NCI-H2107 treated with DMSO at 0.1 percent for 48 hours (cell line): ENCODE measurements around the gene SH3BP1.
A peak's percentile ranks its signal among the peaks of the same experiment; 100 is the strongest.
"Not testable (repeated sequence)": the region's sequence is repeated elsewhere in the genome, so short reads cannot be mapped to it uniquely, and the experiment has no call there.

ENCODE experiments used
- DNase-seq: peaks from one replicate; lab custom pipeline; 2025; ENCODE audit not compliant: unreplicated experiment; lab: John Stamatoyannopoulos, UW

SH3BP1 gene

GRCh38 chr22:37639070-37639760 is at the start of gene SH3BP1:
TSS of gene SH3BP1 (plus strand) at chr22:37639669. CDS start at chr22:37639788, 119 bp downstream.
- DNase-seq, result no peak

GRCh38 chr22:37591081-37591480 is 48.4 kb upstream of the SH3BP1 start:
- DNase-seq, result not testable (repeated sequence)

GRCh38 chr22:37591823-37592404 is 47.6 kb upstream of the SH3BP1 start:
- no peak for DNase-seq

GRCh38 chr22:37594237-37594636 is 45.2 kb upstream of the SH3BP1 start:
- no peak for DNase-seq

GRCh38 chr22:37599153-37599552 is 40.3 kb upstream of the SH3BP1 start:
- DNase-seq, result no peak

- no peak for DNase-seq
Measured at GRCh38 chr22:37601203-37601539, 38.3 kb upstream of the SH3BP1 start.

GRCh38 chr22:37601540-37602442 is 37.7 kb upstream of the SH3BP1 start:
- DNase-seq, result no peak

- not testable (repeated sequence) for DNase-seq
Measured at GRCh38 chr22:37602546-37603277, 36.8 kb upstream of the SH3BP1 start.

GRCh38 chr22:37604074-37604473 is 35.4 kb upstream of the SH3BP1 start:
- DNase-seq, result no peak

GRCh38 chr22:37604875-37605274 is 34.6 kb upstream of the SH3BP1 start:
- DNase-seq, result no peak

- peak; percentile 51 for DNase-seq
Measured at GRCh38 chr22:37607010-37607934, 32.2 kb upstream of the SH3BP1 start.

GRCh38 chr22:37607935-37608476 is 31.5 kb upstream of the SH3BP1 start:
- DNase-seq, result no peak

- DNase-seq, result peak; percentile 63
Measured at GRCh38 chr22:37608477-37609239, 30.8 kb upstream of the SH3BP1 start, which contains the start of gene GGA1. TSS of gene GGA1 (plus strand) at chr22:37608834. CDS start at chr22:37608861, 27 bp downstream.

- no peak for DNase-seq
Measured at GRCh38 chr22:37609240-37610152, 30.0 kb upstream of the SH3BP1 start.

- DNase-seq, result not testable (repeated sequence)
Measured at GRCh38 chr22:37610153-37610475, 29.4 kb upstream of the SH3BP1 start.

GRCh38 chr22:37610480-37611129 is 28.9 kb upstream of the SH3BP1 start:
- DNase-seq, result no peak

- DNase-seq, result no peak
Measured at GRCh38 chr22:37611207-37611606, 28.3 kb upstream of the SH3BP1 start.
